ENCODE measurements around the gene DDI2.
A peak's percentile ranks its signal among the peaks of the same experiment; 100 is the strongest.
"Not testable (repeated sequence)": the region's sequence is repeated elsewhere in the genome, so short reads cannot be mapped to it uniquely, and the experiment has no call there.

The DDI2 gene

DNA sequence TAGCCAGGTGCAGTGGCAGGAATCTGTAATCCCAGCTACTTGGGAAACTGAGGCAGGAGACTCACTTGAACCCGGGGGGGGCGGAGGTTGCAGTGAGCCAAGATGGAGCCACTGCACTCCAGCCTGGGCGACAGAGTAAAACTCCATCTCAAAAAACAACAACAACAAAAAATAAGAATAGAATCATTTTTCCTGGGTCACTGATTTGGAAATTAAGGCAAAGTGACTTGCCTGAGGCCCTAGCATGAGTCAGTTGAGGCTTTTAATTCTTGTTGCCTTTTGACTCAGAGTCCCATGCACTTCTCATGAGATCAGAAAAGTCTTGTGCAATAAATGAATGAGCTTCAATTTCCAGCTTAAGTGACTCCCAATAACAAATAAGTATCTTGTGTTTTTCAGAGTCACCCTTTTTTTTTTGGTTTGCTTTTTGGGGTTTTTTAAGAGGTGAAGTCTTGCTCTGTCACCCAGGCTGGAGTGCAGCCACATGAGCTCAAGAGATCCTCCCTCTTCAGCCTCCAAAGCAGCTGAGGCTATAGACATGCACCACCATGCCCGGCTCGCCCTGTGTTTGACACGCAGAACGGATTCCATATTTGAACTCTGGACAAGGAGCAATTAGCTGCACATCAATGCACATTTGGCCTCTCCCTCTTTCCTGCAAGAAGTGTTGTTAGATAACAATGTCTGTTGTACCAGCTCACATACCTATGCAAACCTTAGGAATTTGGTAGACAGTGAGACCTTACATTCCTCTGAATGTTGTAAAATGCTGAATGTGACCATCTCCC, 63.5 kb downstream of the DDI2 start:
- DNase-seq = no peak

DNA sequence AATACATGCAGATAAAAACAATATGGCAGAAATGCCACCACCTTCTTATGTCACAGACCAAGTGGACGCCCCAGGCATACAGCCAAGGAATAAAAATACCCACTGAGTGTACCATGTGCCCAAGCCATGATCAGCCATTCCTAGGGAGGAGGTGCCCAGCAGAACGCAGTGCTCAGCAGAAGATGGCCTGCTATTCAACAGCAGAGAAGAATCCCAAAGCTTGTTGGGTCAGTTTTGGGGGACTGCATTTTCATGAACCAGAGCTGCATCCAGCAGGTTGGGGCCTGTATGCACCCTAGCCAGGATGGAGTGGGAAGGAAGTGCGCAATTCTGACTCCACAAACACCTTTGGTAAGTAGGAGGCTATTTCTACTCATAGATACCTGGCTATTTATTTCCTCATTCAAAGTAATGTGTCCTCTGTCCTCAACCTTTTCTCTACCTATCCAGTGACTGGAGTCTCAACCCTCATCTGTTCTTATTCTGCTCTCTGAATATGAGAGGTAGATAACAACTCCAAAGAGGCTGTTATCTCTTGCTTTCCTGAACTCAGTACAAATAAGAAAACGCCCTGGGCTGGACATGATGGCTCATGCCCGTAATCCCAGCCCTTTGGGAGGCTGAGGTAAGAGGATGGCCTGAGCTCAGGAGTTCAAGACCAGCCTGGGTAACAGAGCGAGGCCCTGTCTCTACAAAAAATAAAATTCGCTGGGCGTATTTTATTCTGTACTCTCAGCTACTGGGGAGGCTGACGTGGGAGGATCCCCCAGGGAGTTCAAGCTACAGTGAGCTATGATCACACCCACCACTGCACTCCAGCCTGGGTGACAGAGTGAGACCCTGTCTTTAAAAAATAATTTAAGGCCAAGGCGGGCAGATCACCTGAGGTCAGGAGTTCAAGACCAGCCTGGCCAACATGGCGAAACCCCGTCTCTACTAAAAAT, 64.4 kb downstream of the DDI2 start:
- DNase-seq = peak in 1 of 2 donors; percentile 65

DNA sequence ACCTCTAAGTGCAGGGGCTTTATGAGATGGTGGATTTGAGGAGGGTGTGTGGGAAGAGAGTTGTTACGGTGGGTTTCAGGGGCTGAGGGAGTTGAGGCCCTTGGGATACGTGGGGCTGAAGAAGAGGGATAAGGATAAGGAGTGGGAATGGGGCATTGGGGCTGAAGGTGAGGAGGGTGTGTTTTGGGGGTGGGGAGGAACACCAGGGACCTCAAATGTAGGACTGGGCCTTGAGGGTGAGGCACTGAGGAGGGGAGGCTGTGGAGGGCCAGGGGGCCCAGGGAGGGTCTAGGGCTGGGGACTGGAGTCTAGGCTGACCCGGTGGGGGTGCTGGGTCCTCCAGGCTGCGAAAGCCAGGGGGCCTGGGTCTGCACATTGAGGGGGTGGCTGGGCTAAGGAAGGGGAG, 65.7 kb downstream of the DDI2 start:
- no peak for DNase-seq

DNA sequence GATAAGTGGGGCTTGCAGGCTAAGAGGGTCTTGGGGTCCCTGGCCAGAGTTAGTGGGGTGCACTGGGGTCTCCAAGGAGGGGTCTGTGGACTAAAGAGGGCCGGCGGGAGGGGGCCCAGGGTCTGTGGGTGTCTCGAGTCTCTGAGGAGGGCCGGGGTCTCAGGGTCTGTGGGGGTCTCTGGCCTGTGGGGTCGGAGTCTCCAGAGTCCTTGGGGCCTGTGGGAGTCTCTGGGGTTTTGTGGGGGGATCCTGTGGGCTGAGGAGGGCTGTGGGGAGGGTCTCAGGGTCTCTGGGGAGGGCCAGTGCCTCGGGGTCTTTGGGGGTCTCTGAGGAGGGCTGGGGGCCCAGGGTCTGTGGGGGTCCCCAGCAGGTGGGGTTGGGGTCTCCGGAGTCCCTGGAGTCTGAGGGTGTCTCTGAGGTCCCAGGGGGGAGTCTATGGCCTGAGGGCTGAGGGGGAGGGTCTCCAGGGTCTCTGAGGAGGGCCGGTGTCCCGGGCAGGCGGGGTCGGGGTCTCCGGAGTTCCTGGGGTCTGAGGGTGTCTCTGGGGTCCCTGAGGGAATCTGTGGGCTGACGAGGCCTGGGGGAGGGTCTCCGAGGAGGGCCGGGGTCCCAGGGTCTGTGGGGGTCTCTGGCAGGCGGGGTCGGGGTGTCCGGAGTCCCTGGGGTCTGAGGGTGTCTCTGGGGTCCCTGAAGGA, 66.2 kb downstream of the DDI2 start:
- no peak for DNase-seq

DNA sequence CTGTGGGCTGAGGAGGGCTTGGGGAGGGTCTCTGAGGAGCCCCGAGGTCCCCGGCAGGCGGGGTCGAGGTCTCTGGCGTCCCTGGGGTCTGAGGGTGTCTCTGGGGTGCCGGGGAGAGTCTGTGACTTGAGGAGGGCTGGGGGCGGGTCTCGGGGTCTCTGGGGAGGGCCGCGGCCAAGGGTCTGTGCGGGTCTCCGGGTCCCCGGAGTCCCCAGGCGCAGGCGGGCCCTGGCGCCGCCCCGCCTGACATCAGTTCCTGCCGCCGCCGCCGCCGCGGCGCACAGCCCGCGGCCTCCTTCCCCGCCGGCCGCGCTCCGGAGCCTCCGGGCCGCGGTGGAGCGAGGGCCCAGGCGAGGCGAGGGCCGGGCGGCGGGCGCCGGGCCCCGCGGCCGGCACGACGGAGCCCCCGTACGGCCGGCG, 66.8 kb downstream of the DDI2 start, which contains the start of gene PLEKHM2:
TSS of gene PLEKHM2 (plus strand) at position 279 of the 420 bp plus-strand sequence. CDS start 239 bp downstream, outside the sequence.
- DNase-seq = peak; percentile 50 to 64

DNA sequence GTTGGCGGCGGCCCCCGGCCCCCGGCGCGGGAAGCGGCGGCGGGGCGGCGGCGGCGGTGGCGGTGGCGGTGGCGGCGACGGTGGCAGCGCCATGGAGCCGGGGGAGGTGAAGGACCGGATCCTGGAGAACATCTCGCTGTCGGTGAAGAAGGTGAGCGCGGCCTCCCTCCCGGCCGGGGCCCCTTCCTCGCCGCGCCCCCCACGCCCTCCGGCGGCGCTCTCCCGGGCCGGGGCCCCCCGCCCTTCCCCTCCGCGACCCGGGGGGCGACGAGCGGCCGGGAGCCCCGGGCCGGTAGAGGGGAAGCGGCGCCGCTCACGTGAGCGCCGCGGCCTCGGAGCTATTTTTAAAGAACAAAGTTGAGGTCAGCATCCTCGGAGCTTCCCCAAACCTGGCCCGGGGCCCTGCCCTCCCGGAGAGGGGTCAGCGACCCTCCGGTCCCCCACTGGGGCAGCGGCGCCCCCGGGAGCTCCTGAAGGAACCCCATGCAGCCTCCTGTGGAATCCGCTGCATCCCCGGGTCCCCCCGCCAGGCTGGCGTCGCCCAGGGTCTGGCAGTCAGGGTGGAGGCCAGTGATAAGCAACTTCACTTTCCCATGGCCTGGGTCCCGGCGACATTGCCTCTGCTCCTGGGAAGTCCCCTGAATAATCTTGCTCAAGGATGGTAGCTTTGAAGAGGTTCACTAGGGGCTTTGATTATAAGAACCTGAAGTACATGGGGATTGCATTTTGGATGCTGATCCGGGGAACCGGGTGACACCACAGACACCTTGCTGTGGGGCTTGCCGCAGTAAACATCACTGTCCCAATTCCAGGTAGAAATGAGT, 67.4 kb downstream of the DDI2 start:
- peak; percentile 30 to 53 for DNase-seq

DNA sequence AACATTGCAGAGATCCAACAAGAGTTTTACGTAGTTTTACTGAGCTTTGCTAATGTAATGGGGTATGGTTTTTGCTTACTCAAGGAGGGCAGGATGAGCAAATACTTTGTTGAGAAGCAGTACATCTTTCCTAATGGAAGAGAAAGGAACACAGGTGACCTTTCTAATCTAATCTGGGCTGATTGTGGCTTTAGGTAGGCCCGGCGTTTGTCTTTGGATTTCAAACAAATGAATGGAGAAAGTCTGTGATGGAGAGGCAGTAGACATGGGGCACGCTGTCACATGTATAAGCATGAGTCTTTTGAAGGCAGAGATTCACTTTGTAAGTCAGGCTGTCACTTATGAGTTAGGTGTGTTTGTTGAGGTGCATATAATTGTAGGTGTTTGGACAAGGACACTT, 68.6 kb downstream of the DDI2 start:
- DNase-seq = no peak

DNA sequence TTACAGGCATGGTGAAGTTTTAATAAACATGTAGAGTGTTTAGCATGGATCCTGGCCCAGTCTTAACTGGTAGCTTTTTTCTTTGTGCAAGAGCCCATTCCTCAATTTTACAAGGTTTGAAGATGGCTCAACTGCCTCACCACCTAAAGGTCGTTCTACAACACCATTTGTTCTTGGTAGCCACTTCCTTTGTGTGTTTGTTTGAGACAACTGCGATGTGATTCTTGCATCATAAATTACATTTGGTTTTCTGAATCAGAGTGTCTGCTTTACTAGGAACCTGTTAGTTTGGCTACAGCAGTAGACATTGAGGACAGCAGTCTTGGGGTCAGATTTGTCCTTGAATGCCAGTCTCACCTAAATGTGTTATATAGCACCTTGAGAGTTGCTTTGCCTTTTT, 70.2 kb downstream of the DDI2 start:
- DNase-seq = no peak

DNA sequence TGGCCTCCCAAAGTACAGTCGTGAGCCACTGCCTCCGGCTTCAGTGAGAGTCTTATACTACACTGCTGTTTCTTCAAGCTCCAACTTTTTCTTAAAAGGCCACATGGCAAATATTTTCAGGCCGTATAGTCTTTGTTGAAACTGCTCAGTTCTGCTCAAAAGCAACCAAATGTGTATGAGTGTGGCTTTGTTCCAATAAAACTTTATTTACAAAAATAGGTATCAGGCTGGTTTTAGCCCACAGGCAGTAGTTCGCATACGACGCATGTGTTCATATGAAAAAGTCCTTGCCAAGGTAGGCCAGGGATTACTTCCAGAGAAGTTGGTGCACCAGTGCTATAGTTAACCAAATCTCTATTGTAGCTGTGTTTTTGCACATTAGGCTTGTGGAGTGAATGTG, 73.1 kb downstream of the DDI2 start:
- no peak for DNase-seq

DNA sequence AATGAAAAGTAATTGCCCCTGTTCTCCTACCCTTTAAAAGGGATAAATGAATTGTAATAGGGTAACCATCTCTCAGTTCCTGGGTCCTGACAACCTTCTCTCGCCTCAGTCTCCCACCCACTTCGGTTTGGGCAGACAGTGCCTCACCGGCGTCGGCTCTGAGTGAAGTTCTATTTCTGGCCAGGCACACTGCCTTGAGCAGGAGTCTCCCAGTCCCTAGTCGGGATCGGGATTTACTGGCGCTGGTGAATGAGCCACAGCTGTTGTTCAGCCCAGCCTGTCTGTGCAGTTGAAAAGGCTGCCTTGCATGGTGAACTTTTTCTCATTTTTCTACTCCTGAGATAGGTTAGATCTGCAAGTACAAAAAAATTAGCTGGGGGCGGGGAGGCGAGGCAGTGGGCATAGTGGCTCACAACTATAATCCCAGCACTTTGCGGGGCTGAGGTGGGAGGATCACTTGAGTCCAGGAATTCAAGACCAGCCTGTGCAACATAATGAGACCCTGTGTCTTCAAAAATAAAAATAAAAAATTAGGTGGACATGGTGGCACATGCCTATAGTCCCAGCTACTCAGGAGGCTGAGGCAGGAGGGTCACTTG, 74.3 kb downstream of the DDI2 start:
- no peak for DNase-seq

DNA sequence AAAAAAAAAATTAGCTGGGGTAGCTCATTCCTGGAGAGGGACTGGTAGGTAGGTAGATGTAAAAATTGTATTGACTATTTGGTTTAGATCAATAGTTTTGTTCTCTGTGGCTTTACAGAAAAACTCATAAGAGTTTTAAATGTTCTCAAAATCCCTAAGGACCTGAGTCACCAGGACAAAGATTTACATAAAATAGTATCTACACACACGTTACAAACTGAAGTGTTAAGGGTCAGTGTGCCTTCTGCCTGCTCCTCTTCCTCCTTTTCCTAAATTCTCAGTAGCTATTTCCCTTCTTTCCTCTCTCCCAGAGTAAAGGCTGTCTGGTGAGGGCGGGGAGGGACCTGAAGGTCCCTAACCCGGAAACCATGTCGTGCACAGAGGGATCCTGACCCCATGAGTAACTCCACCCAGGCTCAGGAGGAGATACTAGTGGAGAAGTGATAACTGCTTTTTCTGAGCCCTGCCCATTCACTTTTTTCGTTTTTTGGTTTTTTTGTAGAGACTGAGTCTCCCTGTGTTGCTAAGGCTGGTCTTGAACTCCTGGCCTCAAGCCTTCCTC, 74.9 kb downstream of the DDI2 start:
- DNase-seq = no peak

DNA sequence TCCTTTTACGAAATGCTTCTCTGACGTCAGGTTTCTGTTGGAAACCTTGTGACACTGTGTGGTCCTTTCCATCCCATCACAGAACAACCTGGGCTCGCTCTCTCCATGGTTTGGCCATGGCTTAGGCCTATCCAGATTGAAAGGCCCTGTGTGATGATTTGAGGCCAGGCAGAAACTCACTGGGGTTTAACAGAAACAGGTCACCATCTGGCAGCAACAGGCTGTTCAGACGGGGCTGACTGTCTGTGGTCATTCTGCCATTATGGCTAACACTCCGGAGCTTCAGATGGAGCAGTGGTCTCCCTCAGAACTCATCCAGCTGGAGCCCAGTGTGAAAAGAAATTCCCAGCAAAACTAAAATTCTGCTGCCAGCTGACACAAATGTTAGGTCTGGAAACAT, 76.1 kb downstream of the DDI2 start:
- DNase-seq = no peak

DNA sequence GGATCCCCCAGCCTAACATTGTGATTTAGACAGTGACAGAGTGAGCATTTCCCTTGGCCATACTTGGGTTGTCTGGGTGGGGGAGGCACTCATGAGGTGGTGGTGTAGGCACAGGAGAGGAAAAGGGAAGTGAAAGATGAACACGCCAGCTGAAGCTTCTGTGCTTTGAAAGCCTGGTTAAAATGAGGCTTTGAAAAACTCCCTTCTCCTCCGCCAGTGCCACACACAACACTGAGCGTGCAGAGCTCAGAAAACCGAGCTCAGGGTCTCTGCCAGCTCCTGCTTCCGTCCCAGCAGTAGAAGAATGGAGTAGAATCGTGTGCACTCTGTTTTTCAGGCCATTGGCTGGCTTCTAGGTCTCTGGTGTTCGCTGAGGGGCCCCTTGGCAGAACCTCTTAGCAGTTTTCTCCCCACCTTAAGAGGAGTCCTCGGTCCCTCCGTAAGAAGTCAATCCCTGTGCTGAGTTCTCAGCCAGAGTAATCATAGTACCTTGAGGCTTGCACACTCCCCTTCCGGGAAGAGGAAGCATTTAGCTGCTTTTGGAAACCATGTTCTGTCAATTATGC, 79.8 kb downstream of the DDI2 start:
- peak; percentile 68 to 69 for DNase-seq

DNA sequence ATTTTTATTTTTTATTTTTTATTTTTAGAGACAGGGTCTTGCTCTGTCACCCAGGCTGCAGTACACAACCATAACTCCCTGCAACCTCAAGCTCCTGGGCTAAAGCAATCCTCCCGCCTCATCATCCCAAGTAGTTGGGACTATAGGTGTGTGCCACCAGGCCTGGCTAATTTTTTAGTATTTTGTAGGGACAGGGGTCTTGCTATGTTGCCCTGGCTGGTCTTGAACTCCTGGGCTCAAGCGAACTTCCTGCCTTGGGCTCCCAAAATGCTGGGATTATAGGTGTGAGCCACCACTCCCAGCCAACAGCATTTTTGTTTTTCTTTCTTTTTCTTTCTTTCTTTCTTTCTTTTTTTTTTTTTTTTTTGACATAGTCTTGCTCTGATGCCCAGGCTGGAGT, 80.9 kb downstream of the DDI2 start:
- DNase-seq = no peak

DNA sequence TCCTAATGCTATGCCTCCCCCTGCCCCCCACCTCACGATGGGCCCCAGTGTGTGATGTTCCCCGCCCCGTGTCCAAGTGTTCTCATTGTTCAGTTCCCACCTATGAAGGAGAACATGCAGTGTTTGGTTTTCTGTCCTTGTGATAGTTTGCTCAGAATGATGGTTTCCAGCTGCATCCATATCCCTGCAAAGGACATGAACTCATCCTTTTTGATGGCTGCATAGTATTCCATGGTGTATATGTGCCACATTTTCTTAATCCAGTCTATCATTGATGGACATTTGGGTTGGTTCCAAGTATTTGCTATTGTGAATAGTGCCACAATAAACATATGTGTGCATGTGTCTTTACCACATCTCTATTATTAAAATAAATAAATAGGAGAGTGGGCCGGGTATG, 82.1 kb downstream of the DDI2 start:
- not testable (repeated sequence) for DNase-seq

DNA sequence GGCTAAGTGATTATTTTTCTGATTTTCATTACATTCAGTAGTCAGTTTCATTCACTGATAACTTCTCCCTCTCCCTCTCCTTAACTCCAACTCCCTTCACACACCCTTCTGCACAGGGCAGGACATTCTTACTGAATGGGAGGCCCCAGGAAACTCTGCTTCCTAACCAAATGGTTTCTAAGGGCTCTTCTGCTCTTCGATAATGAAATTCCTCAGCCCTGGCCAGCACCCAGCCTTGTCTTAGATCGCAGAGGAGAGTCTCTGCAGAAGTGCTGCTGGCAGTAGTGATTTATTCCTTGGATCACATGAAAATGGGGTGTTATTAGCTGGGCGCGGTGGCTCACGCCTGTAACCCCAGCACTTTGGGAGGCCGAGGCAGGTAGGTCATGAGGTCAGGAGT, 83.2 kb downstream of the DDI2 start:
- DNase-seq = no peak

DNA sequence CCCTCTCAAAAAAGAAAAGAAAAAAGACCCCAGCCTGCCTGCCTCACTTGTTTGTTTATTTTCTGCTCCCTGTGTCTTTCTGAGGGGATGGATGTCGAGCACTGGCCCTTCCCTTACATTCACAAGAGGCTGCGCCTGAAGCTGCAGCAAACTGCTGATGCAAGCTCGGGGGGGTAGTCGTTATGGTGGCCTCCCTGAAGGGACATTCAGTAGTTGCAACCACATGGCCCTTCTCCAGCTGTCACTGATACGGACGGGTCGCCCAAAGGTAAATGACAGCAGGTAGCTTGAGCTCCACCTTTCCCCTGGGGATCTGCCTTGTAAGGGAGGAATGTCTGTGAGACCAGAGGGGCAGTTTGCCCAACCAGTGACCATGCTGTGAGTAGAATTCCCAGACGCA, 84.5 kb downstream of the DDI2 start:
- no peak for DNase-seq

DNA sequence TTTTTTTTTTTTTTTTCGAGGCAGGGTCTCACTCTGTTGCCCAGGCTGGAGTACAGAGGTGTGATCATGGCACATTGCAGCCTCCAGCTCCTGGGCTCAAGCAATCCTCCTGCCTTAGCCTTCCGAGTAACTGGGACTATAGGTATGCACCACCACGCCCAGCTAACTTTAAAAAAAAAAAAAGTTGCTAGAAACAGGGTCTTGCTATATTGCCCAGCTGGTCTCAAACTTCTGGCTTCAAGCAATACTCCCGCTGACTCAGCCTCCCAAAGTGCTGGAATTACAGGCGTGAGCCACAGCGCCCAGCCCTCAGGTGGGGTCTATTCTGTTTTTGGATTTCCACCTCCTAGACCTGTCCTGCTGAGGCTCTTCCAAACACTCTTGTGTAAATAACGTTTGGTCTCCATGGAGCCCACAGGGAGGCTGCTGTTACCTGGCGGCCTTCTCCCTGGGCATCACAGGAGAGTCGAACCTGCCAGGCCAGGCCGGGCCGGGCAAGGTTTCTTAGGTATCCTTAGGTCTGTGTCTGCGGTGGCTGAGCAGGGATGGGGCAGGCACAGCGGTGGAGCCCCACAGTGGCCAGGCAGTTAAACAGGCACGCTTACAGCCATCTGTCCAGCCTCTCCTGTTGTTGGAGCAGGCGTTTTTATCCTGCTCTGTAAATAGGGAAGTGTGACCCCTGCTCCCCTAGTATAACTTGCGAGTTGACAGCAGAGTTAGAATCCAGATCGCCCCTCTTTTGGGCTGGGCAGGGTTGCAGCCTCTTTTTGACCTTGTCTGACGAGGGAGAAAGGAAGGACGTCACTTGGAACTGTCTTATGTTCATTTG, 85.7 kb downstream of the DDI2 start:
- no peak for DNase-seq

DNA sequence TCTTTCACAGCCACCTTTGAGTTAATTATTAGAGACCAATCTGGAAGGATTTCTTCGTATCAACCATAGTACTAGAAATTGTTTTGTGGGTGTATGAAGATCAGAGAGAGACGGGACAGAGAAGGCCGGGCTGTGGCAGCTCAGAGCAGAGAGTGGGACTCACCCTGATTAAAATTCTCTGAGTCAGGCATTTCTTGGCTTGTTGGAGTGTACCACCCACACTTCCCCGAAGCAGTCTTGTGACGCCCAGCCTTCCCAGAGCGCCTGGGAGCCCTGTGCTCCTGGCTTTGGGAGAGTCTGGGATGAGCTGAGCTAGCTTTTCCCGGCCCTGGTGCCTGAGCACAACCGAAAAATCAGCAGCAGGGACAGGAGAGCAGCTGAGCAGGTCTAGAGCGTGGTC, 86.3 kb downstream of the DDI2 start:
- no peak for DNase-seq

DNA sequence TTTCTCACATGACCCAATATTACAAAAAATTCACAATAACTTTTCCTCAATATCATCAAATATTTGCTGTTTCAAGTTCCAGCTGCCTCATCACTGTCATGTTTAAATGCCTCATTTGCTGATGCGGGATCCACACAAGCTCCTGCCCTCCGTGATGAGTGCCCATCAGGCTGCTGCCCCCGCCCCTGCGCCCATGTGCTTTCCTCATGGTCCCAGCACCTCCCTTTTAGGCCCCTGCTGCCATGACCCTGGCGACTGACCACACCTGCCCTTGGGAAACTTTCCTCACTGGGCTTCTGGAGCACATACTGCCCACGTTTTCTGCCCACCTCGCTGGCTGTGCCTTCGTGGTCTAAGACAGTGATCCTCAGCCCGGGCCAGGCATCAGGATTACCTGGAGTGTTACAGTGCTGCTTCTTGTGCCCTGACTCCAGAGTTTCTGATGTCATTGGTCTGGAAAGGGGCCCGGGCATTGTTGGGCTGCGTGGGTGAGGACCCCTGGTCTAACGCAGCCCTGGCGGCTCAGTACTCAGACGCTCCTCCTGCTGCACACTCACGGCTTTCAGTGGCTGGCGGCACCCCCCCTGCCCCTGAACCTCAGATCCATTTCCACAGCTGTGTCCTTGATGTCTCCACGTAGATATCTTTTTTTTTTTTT, 87.4 kb downstream of the DDI2 start:
- no peak for DNase-seq

Data from CD4-positive, alpha-beta T cell treated with Interferon alpha-2 for 1 hour (primary cell).